Hepatocyte (in vitro differentiated cells): ENCODE measurements around the gene SLC38A2. TPM values are rescaled to one million over a fixed set of nuclear protein-coding genes. Genes with fewer than 3 reads are reported as not detected.
A peak's percentile ranks its signal among the peaks of the same experiment; 100 is the strongest.

Source experiments
- DNase-seq: peaks from one replicate; pipeline ENCODE4 v3.0.0-alpha.2; 2016; ENCODE audit warnings: low spot score
- H2AFZ ChIP-seq: fragments of 200-600 bp; sonication (generic); 2 replicates; pipeline ENCODE4 v1.6.0; 2016; ENCODE audit warnings: antibody characterized with exemption, mild to moderate bottlenecking
- H3K27ac ChIP-seq: fragments of 200-600 bp; sonication (generic); 2 replicates; pipeline ENCODE4 v1.5.1; 2016; ENCODE audit warnings: mild to moderate bottlenecking
- H3K27me3 ChIP-seq: fragments of 200-600 bp; sonication (generic); 2 replicates; pipeline ENCODE4 v1.6.1; 2016
- H3K36me3 ChIP-seq: fragments of 200-600 bp; sonication (generic); replicated peaks from 2 replicates; pipeline ENCODE4 v1.5.1; 2016; ENCODE audit warnings: low read depth; ENCODE audit not compliant: insufficient read depth
- H3K4me1 ChIP-seq: fragments of 200-600 bp; sonication (generic); 2 replicates; pipeline ENCODE4 v1.5.1; 2016; ENCODE audit warnings: mild to moderate bottlenecking, moderate library complexity; ENCODE audit not compliant: insufficient read depth
- H3K4me2 ChIP-seq: fragments of 200-600 bp; sonication (generic); 2 replicates; pipeline ENCODE4 v1.6.0; 2016
- H3K4me3 ChIP-seq: fragments of 200-600 bp; sonication (generic); 2 replicates; pipeline ENCODE4 v1.5.1; 2016; ENCODE audit warnings: mild to moderate bottlenecking
- H3K79me2 ChIP-seq: fragments of 200-600 bp; sonication (generic); 2 replicates; pipeline ENCODE4 v1.6.0; 2017; ENCODE audit warnings: mild to moderate bottlenecking
- H3K9me2 ChIP-seq: fragments of 200-600 bp; sonication (generic); replicated peaks from 2 replicates; pipeline ENCODE4 v1.6.0; 2017; ENCODE audit warnings: mild to moderate bottlenecking; ENCODE audit not compliant: insufficient read depth
- H3K9me3 ChIP-seq: fragments of 200-600 bp; sonication (generic); 2 replicates; pipeline ENCODE4 v1.5.1; 2016; ENCODE audit warnings: low read depth, mild to moderate bottlenecking
- H4K20me1 ChIP-seq: fragments of 200-600 bp; sonication (generic); 2 replicates; pipeline ENCODE4 v1.6.0; 2016; ENCODE audit warnings: mild to moderate bottlenecking; ENCODE audit not compliant: insufficient read depth, poor library complexity, severe bottlenecking
- EZH2 ChIP-seq: fragments of 200-600 bp; sonication (generic); IDR thresholded peaks from 2 replicates; pipeline ENCODE4 v1.6.1; 2016; ENCODE audit warnings: antibody characterized with exemption, mild to moderate bottlenecking, borderline replicate concordance
- EZH2phosphoT487 ChIP-seq: fragments of 200-600 bp; sonication (generic); IDR thresholded peaks from one replicate; pipeline ENCODE4 v1.6.1; 2018; ENCODE audit warnings: antibody characterized with exemption, mild to moderate bottlenecking, low read depth, moderate library complexity; ENCODE audit not compliant: unreplicated experiment, severe bottlenecking
- WGBS: methylation state at CpG from one replicate; pipeline ENCODE4 v1.1.6; 2016; ENCODE audit warnings: low lambda C conversion rate; ENCODE audit errors: missing lambda C conversion rate; 5-methylcytosine and 5-hydroxymethylcytosine counted together
- polyA plus RNA-seq: library from polyadenylated mRNA; unstranded; fragments of >200 nt; fragmentation: Nextera tagmentation; extraction: Ambion mirVana; gene quantifications from 2 replicates; pipeline ENCODE4 v1.2.1, GENCODE V29; 2016
- total RNA-seq: library from RNA; depleted of rRNA; stranded (reverse); fragments of >200 nt; gene quantifications from 2 replicates; pipeline ENCODE4 v1.2.3, GENCODE V29; 2014
- TF ChIP-seq, protein P1 (sequence below): fragments of 200-600 bp; sonication (generic); IDR thresholded peaks from 2 replicates; pipeline ENCODE4 v1.5.1; 2016; ENCODE audit warnings: antibody characterized with exemption, mild to moderate bottlenecking; ENCODE audit not compliant: poor library complexity

SLC38A2 gene
- total and polyA plus RNA-seq, 2 experiments from 2014 or later, result 139 to 373 TPM

DNA sequence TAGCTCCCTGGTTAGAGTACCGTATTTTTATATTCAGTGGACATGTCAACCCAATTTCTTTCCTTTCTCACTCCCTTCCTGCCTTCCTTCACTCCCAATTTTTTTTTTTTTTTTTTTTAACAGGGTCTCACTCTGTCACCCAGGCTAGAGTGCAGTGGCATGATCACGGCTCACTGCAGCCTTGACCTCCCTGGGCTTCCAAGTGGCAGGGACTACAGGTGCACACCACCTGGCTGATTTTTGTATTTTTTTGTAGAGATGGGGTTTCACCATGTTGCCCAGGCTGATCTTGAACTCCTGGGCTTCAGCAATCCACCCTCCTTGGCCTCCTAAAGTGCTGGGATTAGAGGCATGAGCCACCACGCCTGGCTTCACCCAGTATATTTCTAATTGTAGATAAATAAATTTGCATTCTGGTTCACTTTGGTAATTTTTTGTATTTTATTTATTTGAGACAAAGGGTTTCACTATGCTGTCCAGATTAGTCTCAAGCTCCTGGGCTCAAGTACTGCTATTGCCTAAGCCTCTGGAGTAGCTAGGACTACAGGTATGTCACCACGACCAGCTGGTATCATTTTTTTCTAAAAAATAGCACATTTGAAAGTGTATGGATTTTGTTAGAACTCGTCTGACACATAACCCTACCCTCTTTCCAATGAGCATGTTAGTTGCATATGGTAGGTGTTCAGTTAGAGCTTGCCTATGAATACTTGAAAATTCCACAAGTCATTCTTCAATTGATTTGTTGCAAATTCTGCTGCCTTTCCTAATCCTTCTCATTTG, 15.7 kb downstream of the SLC38A2 start:
- H3K27ac ChIP-seq, result peak overlapping the region; percentile 31
- H4K20me1 ChIP-seq, result peaks cover 36% of the 10 kb centered on the region
- DNase-seq, result no peak
- peaks cover 14% of the 10 kb centered on the region for H3K36me3 ChIP-seq
- no peaks in the 10 kb centered on the region for H3K9me2 ChIP-seq
- no peak overlapping the region for H3K4me2 ChIP-seq
- no peaks in the 10 kb centered on the region for H3K9me3 ChIP-seq
- H3K4me3 ChIP-seq, result no peak overlapping the region
- TF ChIP-seq EZH2, result no peak
- TF ChIP-seq EZH2phosphoT487, result no peak
- TF ChIP-seq, protein P1, sequence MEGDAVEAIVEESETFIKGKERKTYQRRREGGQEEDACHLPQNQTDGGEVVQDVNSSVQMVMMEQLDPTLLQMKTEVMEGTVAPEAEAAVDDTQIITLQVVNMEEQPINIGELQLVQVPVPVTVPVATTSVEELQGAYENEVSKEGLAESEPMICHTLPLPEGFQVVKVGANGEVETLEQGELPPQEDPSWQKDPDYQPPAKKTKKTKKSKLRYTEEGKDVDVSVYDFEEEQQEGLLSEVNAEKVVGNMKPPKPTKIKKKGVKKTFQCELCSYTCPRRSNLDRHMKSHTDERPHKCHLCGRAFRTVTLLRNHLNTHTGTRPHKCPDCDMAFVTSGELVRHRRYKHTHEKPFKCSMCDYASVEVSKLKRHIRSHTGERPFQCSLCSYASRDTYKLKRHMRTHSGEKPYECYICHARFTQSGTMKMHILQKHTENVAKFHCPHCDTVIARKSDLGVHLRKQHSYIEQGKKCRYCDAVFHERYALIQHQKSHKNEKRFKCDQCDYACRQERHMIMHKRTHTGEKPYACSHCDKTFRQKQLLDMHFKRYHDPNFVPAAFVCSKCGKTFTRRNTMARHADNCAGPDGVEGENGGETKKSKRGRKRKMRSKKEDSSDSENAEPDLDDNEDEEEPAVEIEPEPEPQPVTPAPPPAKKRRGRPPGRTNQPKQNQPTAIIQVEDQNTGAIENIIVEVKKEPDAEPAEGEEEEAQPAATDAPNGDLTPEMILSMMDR, result no peak
- 65% methylated on average over 5 of the region's 5 CpGs for WGBS
- no peaks in the 10 kb centered on the region for H3K79me2 ChIP-seq
- no peaks in the 10 kb centered on the region for H3K27me3 ChIP-seq
- no peaks in the 10 kb centered on the region for H3K4me1 ChIP-seq
- H2AFZ ChIP-seq, result no peak overlapping the region

DNA sequence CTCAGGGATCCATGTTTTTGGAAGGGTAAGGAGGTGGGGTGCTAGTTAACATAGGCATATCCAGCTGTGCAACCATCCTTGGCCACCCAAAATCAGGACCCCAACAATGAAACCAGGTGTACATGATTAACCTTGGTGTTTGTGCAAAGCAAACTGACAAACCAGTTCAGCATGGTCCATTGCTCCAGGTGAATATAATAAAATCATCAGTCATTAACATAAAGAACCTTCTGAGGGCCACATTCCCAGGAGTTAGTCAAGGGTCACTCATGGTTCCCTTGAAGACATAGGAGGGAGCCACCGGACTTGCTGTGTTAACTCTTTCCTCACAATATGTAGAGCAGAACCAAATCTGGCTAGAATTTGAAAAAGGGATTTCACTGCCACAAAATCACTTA, 17.8 kb downstream of the SLC38A2 start:
- Histone ChIP-seq H4K20me1 (peaks cover 15% of the 10 kb centered on the region), H3K79me2 (no peaks in the 10 kb centered on the region), H2AFZ (no peak overlapping the region), H3K4me3 (no peak overlapping the region), H3K9me3 (no peaks in the 10 kb centered on the region), H3K9me2 (no peaks in the 10 kb centered on the region), H3K27me3 (no peaks in the 10 kb centered on the region), H3K36me3 (peaks cover 10% of the 10 kb centered on the region), H3K27ac (no peak overlapping the region), H3K4me2 (no peak overlapping the region), H3K4me1 (no peaks in the 10 kb centered on the region)
- DNase-seq, result no peak
- 41% methylated on average over 1 of the region's 1 CpG for WGBS
- TF ChIP-seq, protein P1, result no peak

DNA sequence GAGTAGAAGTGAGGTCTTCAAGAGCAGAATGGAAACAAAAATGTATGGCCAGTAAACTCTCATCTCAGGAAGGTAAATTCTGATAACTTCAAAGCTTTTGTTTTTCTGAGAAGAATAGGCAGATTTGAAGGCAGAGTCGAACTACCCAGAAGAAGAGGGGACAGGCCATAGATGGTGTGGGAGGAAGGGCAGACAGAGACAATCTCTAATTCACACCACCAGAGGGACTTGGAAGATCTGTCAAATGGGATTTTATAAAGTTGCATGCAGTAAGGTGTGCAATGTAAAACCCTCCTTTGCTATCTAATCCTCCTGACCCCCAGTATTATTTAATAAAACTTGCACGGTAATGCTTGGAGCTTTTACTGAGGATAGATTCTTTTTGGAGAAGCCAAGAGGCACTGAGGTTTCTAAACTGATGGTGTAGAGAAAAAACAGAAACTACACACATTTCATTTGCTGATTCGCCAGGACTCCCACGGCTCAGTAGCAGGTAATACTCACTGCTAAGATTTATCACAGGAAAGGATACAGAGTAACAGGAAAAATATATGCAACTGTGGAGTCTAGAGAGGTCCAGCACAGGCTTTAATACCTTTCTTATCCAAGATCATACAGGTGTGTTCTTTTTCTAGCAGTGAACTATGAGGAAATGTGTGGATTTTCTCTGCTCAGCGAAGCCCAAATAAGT, 18.3 kb downstream of the SLC38A2 start:
- no peak for DNase-seq
- Histone ChIP-seq H3K27ac (no peak overlapping the region), H3K4me3 (no peak overlapping the region), H4K20me1 (peaks cover 10% of the 10 kb centered on the region), H3K9me2 (no peaks in the 10 kb centered on the region), H3K9me3 (no peaks in the 10 kb centered on the region), H3K27me3 (no peaks in the 10 kb centered on the region), H2AFZ (no peak overlapping the region), H3K36me3 (peaks cover 7% of the 10 kb centered on the region), H3K4me1 (no peaks in the 10 kb centered on the region), H3K79me2 (no peaks in the 10 kb centered on the region), H3K4me2 (no peak overlapping the region)
- 75% methylated on average over 5 of the region's 5 CpGs for WGBS
- no peak for TF ChIP-seq EZH2
- TF ChIP-seq EZH2phosphoT487, result no peak
- TF ChIP-seq, protein P1, result no peak
